Endometrial microvascular endothelial cells (primary cell): ENCODE measurements around the gene ZWILCH. TPM values are rescaled to one million over a fixed set of nuclear protein-coding genes. Genes with fewer than 3 reads are reported as not detected.
"Not testable (repeated sequence)": the region's sequence is repeated elsewhere in the genome, so short reads cannot be mapped to it uniquely, and the experiment has no call there.

ENCODE experiments used
- in situ Hi-C: cut with HindIII; loops from 2 replicates; pipeline ENCODE4 v1.10.0; 2017; ENCODE audit warnings: low sequenced_read_pairs, low pct_unique_long_range_greater_than_20kb; ENCODE audit errors: inconsistent ontology term
- total RNA-seq: library from RNA; depleted of rRNA; stranded (reverse); fragments of >200 nt; gene quantifications from one replicate; pipeline ENCODE4 v1.2.3, GENCODE V29; 2015; ENCODE audit errors: inconsistent ontology term

The ZWILCH gene
- total RNA-seq, 1 donor from 2014 or later: 33.9 TPM

GRCh38 chr15:66483131-66483566, 22.0 kb upstream of the ZWILCH start:
- in situ Hi-C loops: no loop called here

GRCh38 chr15:66484539-66485112, 20.5 kb upstream of the ZWILCH start:
- in situ Hi-C loops: no loop called here

GRCh38 chr15:66486887-66487286, 18.2 kb upstream of the ZWILCH start:
- in situ Hi-C loops: no loop called here

GRCh38 chr15:66488525-66488924, 16.6 kb upstream of the ZWILCH start:
- in situ Hi-C loops: no loop called here

GRCh38 chr15:66489179-66489791, 15.8 kb upstream of the ZWILCH start:
- in situ Hi-C loops: no loop called here

- in situ Hi-C loops: loop anchor here (10.0 kb wide), 1 partner anchor 177 kb away; no protein-coding TSS in a partner anchor
Observed at GRCh38 chr15:66491846-66492245, 13.3 kb upstream of the ZWILCH start.

- in situ Hi-C loops: loop anchor here (10.0 kb wide), 1 partner anchor 179 kb away; no protein-coding TSS in a partner anchor
Observed at GRCh38 chr15:66494262-66494661, 10.9 kb upstream of the ZWILCH start.

- in situ Hi-C loops: loop anchor here (10.0 kb wide), 1 partner anchor 182 kb away; no protein-coding TSS in a partner anchor
Observed at GRCh38 chr15:66496951-66497501, 8.1 kb upstream of the ZWILCH start.

- in situ Hi-C loops: loop anchor here (10.0 kb wide), 1 partner anchor 183 kb away; no protein-coding TSS in a partner anchor
Observed at GRCh38 chr15:66497502-66498455, 7.3 kb upstream of the ZWILCH start, which contains the start of gene SNAPC5. Gene SNAPC5 (minus strand): TSS chr15:66497762. CDS start chr15:66497731, 31 bp downstream.

- in situ Hi-C loops: loop anchor here (10.0 kb wide), 1 partner anchor 184 kb away; no protein-coding TSS in a partner anchor
Observed at GRCh38 chr15:66498501-66499386, 6.4 kb upstream of the ZWILCH start.

GRCh38 chr15:66500346-66500745, 4.8 kb upstream of the ZWILCH start:
- in situ Hi-C loops: not testable (repeated sequence)

- in situ Hi-C loops: no loop called here
Observed at GRCh38 chr15:66502491-66502890, 2.6 kb upstream of the ZWILCH start.

- in situ Hi-C loops: not testable (repeated sequence)
Observed at GRCh38 chr15:66503041-66503648, 2.0 kb upstream of the ZWILCH start.

- in situ Hi-C loops: no loop called here
Observed at GRCh38 chr15:66503780-66504562, 1.2 kb upstream of the ZWILCH start.

- in situ Hi-C loops: no loop called here
Observed at GRCh38 chr15:66505430-66505811, 295 bp downstream of the ZWILCH start.

- in situ Hi-C loops: no loop called here
Observed at GRCh38 chr15:66505818-66506217, 692 bp downstream of the ZWILCH start.

- in situ Hi-C loops: no loop called here
Observed at GRCh38 chr15:66508293-66508883, 3.3 kb downstream of the ZWILCH start.
